NAMALWA (cell line): ENCODE results near the gene SLC47A1.

ENCODE experiments used
- DNase-seq: peaks from one replicate; pipeline ENCODE4 v3.0.0-alpha.2; 2015; ENCODE audit warnings: low spot score

SLC47A1 gene

GRCh38 chr17:19596869-19597268 is 63.2 kb downstream of the SLC47A1 start:
- DNase-seq, result no peak

- no peak for DNase-seq
Measured at GRCh38 chr17:19610311-19610710, 76.7 kb downstream of the SLC47A1 start.

- DNase-seq, result no peak
Measured at GRCh38 chr17:19610879-19611278, 77.2 kb downstream of the SLC47A1 start.

- no peak for DNase-seq
Measured at GRCh38 chr17:19613979-19614378, 80.3 kb downstream of the SLC47A1 start.

GRCh38 chr17:19614900-19615299 is 81.2 kb downstream of the SLC47A1 start:
- no peak for DNase-seq

- DNase-seq, result no peak
Measured at GRCh38 chr17:19618015-19618414, 84.4 kb downstream of the SLC47A1 start.

- DNase-seq, result no peak
Measured at GRCh38 chr17:19619705-19620325, 86.2 kb downstream of the SLC47A1 start.

GRCh38 chr17:19621697-19622096 is 88.0 kb downstream of the SLC47A1 start:
- no peak for DNase-seq

- DNase-seq, result no peak
Measured at GRCh38 chr17:19626079-19626478, 92.4 kb downstream of the SLC47A1 start.
